Raji (cell line): ENCODE measurements around the gene PKD1.

ENCODE experiments used
- POLR2A ChIP-seq: IDR thresholded peaks from 2 replicates; pipeline ENCODE4 v1.6.1; 2011; ENCODE audit warnings: low read depth, low read length, control low read depth; ENCODE audit not compliant: insufficient read depth

PKD1 gene

DNA sequence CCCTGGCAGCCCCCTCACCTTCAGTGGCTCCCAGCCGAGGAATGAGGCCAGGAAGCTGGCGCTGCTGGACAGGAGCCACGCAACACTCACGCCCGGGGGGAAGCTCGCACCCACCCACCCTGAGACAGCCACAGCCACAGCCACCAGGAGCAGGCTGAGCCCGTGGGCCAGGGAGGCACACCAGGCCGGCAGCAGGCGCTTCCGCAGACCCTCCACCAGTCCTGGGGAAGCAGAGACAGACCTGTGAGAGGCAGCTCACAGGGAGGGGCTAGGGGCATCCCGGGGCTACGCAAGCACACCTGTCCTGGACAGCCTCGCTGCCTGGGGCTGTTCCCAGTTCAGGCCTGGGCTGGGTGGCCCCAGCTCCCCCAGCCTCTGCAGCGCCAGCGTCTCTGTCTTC, 41.9 kb downstream of the PKD1 start:
- TF ChIP-seq POLR2A: no peak

DNA sequence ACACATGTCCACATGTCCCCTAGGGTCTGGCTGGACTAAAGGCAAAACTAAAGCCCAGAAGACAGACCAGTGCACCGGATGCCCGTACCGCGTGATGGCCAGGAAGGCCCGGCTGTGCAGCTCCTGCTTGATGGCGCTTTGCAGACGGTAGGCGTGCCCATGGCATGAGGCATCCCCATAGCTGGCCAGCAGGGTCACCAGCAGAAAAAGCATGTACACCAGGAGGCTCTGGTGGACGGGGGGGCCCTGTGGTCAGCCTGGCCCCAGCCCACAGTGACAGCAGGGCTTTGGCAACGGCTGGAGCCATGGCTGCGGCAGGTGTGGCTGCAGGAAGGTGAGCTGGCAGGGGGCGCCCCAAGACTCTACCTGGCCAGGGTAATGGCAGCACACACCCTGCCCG, 42.8 kb downstream of the PKD1 start:
- no peak for TF ChIP-seq POLR2A

DNA sequence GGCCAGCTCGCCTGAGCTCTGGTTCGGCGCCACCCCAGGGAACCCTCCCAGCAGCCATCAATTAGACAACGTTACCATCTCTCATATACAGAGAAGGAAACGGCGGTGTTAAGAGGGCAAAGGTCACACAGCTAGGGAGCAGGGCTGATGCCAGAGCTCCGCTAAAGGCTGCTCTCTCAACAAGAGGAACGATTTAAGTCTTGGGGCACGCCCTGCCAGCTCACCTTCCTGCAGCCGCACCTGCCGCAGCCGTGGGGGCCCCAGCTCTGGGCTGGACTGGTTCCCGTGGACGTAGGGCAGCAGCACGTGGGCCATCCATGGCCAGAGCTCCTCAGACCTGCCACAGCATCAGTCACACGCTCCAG, 43.5 kb downstream of the PKD1 start:
- no peak for TF ChIP-seq POLR2A

DNA sequence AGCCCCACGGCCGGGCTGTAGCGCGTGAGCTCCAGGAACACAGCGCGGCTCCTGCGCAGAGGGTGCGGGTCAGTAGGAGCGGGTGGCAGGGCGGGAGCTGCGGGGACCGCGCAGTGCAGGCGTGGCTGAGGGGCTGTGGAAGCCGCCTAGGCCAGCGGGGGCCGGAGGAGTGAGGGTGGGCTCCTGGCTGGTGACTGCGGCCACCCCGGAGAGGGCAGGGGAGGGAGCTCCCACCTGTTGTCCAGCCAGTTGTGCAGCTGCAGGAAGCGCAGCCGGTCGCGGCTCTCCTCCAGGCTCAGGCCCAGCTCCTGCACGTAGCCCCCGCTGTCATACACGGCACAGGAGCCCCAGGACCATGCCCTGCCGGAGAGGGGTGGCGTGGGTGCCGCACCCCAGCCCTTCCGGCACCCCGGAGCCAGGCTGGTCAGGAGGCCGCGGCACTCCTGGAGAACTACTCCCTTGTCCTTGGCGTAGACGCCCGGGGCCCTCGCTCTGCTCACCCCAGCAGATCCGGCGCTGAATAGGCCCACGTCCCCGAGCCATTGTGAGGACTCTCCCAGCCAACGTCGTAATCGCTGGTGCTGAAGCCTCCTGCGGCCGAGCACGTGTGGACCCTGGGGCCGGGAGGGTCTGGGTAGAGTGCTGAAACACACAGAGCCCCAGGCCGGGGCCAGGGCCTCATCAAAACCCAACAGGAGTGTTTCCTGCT, 44.0 kb downstream of the PKD1 start:
- TF ChIP-seq POLR2A: no peak

DNA sequence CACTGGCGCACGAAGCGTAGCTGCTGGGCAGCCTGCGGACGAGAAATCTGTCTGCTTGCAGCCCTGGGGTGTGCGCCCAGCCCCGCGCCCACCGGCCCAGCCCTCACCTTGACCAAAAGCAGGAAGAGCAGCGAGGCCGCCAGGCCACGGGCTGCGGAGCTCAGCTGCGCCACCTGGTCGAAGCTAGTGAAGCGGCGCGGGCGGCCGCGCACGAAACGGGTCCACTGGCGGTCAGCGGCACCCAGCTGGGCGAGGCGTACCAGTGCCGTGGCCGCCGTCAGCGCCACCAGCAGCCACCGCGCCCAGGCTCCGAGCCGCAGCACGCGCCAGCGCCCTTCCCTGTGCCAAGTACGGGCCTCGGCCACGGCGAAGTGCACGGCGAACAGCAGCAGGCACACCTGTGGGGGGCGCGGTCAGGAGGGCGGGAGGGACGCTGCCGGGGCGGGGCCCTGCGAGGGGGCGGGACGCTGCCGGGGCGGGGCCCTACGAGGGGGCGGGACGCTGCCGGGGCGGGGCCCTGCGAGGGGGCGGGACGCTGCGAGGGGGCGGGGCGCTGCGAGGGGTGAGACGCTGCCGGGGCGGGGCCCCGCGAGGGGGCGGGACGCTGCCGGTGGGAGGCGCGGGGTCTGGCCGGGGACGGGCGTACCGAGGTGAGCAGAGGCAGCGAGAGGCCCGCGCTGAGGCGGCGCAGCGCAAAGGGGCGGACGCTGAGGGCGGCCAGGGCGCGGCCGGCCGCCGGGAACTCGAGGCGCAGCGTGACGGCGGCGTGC, 44.7 kb downstream of the PKD1 start:
- TF ChIP-seq POLR2A: no peak

DNA sequence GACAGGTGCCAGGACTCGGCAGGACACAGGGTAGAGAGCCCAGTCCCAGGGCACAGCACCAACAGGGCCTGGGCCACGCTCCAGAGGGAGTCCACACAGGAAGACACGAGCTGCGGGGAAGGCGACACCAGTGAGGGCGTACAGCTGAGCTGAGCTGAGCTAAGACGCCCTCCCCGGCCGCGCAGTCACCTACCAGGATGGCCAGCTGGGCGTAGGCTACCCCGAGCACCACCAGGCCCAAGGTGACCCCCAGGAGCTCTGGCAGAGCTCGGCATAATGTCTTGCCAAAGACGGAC, 45.3 kb downstream of the PKD1 start:
- no peak for TF ChIP-seq POLR2A

DNA sequence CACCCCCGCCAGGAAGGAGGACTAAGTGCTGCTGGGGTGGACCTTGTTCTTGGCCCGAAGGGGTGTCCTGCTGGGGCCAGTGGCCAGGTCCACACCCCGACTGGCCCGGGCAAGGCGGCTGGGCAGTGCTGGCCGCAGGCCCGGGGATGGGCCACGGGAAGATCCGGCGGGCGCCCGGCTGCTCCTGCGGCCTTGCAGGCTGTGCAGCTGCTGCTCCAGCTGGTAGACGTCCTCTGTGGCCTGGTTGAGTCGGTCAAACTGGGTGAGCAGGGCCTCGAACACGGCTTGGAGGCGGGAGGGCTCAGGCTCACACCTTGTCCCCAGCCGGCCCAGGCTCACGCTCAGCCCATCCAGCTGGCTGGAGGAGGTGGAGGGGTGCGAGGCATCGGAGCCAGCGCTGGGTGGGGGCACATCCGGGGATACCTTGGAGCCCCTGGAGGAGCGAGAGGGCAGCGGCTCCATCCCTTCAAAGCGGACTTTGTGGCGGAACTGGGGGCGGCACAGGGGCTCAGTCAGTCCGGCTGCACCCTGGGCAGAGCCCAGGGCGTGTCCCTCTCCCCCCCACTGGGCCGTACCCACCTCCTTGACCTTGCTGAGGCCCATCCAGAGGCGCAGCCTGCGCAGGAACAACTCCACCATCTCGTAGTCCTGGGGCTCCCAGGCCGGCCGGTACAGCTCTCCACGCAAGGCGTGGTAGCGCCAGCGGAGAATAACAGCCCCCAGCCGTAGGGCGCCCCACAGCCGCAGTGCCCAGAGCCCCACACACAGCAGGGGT, 45.8 kb downstream of the PKD1 start:
- no peak for TF ChIP-seq POLR2A

DNA sequence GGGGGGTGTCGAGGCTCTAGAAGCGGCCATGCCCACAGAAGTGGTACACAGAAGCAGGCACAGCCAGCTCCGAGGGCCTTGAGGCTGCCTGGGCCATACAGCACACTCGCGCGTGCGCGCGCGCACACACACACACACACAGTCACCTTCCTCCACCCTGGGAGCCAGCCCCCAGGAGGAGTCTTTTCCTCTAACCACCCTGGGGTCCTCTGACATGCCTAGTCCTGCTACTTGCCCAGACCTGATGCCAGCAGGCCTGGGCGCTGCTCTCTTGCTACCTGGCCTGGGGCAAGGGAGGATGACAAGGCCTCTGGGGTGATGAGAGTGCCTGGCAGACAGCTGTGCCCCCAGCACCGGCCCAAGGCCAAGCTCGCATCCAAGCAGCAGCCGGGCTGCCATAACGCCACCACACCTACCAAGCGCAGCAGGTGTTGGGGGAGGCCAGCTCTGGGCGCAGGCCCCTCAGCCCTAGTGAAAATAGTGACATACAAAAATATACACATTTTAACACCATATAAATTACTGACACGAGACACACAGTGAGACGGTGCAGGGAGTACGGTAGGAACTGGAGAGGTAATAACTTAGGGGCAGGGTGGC, 46.8 kb downstream of the PKD1 start:
- no peak for TF ChIP-seq POLR2A

DNA sequence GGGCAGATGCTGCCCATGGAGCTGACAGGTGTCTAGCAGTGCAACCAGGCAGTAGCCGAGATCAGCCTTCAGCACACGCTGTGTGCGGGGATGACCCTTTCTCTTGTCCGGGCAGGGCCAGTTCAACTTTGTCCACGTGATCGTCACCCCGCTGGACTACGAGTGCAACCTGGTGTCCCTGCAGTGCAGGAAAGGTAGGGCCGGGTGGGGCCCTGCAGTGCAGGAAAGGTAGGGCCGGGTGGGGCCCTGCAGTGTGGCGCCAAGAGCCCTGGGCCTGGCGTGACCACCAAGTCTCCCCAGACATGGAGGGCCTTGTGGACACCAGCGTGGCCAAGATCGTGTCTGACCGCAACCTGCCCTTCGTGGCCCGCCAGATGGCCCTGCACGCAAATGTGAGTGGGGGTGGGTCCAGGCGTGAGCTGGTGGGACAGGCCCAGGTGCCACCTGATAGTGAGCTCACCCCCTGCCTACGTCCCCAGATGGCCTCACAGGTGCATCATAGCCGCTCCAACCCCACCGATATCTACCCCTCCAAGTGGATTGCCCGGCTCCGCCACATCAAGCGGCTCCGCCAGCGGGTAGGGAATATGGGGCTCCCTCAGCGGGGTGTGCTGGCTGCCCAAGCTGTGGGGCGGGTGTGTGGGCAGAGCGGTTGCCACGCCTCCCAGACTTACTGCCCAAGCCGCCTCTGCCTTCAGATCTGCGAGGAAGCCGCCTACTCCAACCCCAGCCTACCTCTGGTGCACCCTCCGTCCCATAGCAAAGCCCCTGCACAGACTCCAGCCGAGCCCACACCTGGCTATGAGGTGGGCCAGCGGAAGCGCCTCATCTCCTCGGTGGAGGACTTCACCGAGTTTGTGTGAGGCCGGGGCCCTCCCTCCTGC, 47.7 kb downstream of the PKD1 start:
- TF ChIP-seq POLR2A: no peak

DNA sequence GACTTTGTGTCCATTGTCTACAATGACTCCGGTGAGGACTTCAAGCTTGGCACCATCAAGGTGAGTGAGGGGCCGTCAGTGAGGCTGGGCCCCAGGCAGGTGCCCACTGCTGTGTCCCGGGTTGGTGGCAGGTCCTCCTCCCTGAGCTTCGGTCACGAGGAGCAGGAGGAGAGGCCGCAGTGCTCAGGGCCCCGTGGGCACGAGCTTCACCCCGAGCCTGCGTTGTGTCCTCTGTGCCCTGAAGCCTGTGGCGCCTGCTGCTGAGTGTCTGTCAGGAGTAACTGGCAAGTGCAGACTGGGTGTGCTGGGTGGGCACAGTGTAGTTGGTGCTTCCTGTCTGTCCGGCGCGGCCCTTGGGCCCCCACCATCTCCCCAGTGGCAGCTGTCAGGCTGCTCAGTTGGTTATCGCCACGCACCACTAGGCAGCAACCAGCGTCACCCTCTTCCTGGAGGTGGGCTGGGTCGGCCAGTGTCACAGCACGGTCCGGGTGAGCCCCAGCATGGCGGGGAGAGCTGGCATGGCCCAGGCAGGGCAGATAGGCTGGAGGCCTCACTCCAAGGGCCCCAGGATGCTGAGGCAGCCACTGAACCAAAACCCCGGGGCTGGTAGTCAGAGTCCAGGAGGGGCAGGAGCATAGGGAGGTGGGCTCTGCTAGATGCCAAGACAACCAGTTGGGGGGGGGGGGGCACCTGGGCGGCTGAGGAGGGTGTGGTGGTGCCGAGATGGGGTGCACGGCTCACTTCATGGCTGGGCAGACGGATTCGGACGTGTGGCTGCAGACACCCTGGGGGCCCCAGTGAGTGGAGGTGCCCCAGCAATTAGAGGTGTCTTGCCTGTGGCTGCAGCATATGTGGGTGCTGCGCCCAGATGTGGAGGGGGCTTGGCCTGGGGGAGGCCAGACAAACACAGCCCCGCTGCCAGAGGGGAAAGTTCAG, 48.6 kb downstream of the PKD1 start:
- TF ChIP-seq POLR2A: no peak

DNA sequence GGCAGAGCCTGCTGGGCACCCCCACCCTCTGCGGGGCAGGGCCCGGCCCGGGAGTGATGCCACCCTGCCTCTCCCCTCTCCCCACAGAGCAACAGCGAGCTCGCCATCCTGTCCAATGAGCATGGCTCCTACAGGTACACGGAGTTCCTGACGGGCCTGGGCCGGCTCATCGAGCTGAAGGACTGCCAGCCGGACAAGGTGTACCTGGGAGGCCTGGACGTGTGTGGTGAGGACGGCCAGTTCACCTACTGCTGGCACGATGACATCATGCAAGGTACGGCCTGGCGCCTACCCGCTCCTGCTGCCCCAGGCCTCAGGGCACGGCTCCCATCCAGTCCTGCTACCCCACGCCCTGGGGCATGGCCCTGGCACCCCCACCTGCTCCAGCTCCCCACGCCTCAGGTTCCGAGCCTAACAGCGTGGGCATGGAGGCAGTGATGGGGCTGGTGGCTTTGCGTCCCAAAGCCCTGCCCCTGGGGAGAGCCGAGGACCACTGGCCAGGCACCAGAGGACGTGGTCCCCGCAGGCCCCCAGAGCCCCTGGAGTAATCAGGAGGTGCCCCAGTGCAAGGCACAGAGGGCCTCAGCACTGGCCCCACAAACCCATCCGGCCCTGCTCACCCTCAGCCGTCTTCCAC, 49.5 kb downstream of the PKD1 start:
- no peak for TF ChIP-seq POLR2A

DNA sequence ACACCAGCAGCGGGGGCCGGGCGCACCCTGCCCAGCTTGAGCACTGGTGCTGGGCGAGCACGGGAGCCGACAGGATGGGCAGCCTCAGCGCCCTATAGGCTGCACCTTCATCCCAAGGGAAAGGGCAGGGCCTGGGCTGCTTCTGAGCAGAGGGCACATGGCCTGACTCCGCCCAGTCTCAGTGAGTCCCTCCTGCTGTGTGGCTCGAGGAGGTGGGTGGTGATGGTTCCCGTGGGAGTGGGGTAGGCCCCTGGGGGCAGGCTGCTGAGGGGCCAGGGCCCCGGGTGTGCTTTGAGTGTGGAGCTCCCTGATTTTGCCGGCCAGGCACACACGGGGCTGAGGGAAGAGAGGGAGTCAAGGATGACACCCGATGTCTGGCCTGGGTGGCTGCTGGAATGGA, 50.0 kb downstream of the PKD1 start:
- no peak for TF ChIP-seq POLR2A

DNA sequence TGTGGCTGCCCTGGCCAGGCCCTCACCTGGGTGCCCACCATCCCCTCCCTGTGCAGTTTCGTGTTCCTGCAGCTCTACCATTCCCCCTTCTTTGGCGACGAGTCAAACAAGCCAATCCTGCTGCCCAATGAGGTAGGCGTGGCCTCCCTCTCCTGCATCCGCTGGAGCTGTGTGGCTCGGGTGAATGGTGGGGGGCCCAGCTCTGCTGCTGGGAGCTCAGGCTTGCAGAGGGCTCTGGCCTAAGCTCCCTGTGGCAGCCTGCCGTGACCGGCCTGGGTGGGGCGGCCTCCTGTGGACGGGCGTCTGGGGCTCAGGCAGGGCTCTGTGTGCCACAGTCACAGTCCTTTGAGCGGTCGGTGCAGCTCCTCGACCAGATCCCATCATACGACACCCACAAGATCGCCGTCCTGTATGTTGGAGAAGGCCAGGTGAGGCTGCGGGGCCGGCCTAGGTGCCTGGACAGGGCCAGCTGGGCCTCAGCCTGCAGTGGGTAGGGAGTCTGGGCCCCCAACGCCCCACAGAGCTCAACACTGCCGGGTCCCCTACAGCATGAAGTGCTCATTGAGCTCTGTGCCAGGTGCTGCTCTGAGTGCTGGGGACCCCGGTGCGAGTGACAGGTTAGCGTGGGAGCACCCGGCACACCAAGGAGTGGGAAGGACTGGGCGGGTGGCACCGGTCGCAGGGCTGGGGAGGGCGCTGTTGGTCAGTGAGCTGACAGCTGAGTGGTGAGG, 50.6 kb downstream of the PKD1 start:
- no peak for TF ChIP-seq POLR2A
